CD4-positive, alpha-beta T cell treated with Interleukin-15 for 1 hour (primary cell): ENCODE results near the gene F2RL1.
"Not testable (repeated sequence)": the region's sequence is repeated elsewhere in the genome, so short reads cannot be mapped to it uniquely, and the experiment has no call there.

ENCODE experiments used
- DNase-seq: peaks from one replicate; pipeline ENCODE4 v3.0.0-alpha.2; 2020

The F2RL1 gene, protein sequence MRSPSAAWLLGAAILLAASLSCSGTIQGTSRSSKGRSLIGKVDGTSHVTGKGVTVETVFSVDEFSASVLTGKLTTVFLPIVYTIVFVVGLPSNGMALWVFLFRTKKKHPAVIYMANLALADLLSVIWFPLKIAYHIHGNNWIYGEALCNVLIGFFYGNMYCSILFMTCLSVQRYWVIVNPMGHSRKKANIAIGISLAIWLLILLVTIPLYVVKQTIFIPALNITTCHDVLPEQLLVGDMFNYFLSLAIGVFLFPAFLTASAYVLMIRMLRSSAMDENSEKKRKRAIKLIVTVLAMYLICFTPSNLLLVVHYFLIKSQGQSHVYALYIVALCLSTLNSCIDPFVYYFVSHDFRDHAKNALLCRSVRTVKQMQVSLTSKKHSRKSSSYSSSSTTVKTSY

GRCh38 chr5:76818844-76819831 is at the start of gene F2RL1:
F2RL1 (plus strand) TSS chr5:76819030; CDS start chr5:76819183, 153 bp downstream.
- DNase-seq = peak; percentile 19

GRCh38 chr5:76771041-76771440 is 47.8 kb upstream of the F2RL1 start:
- DNase-seq = not testable (repeated sequence)

- no peak for DNase-seq
Observed at GRCh38 chr5:76771705-76772405, 47.0 kb upstream of the F2RL1 start.

DNA sequence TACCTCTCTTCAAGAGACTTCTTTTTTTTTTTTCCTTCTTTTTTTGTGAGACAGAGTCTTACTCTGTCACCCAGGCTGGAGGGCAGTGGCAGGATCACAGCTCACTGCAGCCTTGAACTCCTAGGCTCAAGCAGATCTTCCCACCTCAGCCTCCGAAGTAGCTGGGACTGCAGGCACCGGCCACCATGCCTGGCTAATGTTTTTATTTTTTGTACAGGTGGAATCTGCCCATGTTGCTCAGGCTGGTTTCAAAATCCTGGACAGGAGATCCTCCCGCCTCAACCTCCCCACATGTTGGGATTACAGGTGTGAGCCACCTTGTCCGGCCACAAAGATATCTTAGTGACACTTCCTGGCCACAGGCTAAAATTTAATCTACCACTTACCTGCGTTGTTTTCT is 42.9 kb upstream of the F2RL1 start:
- DNase-seq = no peak

DNA sequence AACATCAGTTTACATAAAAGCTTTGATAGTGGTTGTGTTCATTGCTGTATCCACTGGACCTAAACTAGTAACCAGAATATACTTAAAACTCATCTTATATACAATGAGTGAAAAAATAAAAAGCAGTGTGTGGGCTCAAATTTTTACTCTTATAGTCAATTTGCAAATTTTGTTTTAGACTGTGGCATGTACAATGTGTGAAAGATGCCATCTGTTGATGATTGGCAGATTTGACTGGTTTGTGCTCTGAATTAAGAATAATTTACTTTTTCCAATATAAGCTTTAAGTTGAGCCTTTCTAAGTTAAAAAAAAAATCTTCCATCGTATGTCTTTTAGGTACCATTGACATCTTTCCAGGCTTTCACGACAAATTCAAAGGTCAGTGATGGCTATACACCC is 42.4 kb upstream of the F2RL1 start:
- no peak for DNase-seq

DNA sequence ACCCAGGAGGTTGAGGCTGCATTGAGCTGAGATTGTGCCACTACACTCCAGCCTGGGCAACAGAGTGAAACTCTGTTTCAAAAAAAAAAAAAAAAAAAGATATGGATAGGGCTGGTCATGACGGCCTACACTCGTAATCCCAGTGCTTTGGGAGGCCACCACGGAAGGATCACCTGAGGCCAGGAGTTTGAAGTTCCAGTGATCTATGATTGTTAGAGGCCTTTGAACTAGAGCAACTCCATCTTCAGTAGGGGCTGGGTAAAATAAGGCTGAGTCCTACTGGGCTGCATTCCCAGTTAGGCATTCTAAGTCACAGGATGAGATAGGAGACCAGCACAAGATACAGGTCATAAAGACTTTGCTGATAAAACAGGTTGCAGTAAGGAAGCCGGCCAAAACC is 38.2 kb upstream of the F2RL1 start:
- DNase-seq = not testable (repeated sequence)

GRCh38 chr5:76781775-76782174 is 37.1 kb upstream of the F2RL1 start:
- DNase-seq = no peak

- no peak for DNase-seq
Observed at GRCh38 chr5:76782444-76782843, 36.4 kb upstream of the F2RL1 start.

GRCh38 chr5:76787237-76787636 is 31.6 kb upstream of the F2RL1 start:
- DNase-seq = no peak

GRCh38 chr5:76788362-76788761 is 30.5 kb upstream of the F2RL1 start:
- DNase-seq = no peak

DNA sequence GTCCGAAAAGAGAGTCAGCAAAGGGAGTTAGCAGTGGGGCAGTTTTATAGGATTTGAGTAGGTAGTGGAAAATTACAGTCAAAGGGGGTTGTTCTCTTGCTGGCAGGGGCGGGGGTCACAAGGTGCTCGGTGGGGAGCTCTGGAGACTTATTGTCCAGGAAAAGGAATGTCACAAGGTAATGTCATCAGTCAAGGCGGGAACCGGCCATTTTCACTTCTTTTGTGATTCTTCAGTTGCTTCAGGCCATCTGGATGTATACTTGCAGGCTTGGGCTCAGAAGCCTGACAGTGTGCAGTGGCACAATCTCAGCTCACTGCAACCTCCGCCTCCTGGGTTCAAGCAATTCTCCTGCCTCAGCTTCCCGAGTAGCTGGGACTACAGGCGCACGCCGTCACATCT is 29.6 kb upstream of the F2RL1 start:
- not testable (repeated sequence) for DNase-seq

- no peak for DNase-seq
Observed at GRCh38 chr5:76789991-76790581, 28.7 kb upstream of the F2RL1 start.

DNA sequence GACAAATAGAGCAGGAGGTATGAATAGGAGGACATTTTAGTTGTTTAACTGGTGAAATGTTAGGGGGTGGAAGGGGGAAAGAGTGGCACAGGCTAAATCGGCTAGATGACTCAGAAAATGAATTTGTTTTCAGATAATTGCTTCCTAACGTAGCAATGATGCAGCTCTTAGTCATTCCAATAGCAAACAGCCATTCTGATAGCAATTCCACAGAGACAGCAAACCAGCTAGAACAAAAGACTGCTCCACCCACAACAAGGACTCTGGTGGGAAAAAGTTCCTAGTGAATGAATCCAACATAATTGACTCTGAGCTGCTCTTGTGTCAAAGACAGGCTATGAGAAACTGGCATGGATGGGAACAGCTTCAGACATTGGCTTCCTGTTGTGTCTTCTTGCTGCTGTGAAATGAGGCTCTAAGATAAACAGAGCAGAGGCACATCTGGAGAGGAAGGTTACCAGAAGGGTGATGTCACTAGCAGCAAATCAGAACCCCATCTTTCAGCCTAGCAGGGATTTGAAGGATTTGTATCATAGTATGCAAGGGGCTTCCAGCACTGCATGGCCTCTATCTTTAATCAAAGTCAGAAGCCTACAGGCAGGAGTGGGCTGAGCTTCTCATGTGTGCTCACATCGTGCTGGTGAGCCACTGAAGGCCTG is 28.1 kb upstream of the F2RL1 start:
- DNase-seq = no peak

GRCh38 chr5:76791461-76791860 is 27.4 kb upstream of the F2RL1 start:
- DNase-seq = no peak

DNA sequence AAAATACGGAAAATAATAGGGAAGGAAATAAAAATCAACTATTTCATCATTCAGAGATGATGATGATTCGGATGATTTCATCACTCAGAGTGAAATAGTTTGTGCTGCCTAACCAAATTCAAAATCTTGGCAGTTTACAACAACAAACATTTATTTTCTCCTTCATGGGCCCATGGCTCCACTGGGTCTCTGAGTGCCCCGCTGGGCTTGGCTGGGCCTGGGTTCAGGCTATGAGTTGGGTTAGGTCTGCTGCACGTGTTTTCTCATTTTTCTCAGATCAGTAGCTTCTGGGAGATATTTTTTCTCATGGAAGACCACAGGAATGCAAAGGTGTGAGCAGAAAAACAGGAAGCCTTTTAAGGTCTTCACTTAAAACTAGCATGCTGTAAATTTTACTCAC is 24.0 kb upstream of the F2RL1 start:
- no peak for DNase-seq

DNA sequence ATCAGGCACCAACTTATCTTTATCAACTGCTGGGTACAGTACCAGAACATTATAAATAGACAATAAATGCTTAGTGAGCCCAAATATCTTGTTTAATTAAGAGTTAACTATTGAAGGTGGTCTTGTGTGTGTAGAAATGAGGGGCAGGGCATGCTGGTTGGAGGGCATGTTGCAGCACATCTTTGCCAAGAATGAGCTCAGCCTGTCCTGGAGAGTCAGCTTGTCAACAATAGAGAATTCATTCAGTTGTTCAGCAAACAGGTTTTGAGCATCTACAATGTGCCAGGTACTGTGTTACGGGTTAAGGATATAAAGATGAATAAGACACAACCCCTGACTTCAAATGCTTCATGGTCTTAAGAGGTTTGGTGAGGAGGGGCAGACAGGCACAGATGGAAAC is 19.2 kb upstream of the F2RL1 start:
- no peak for DNase-seq

DNA sequence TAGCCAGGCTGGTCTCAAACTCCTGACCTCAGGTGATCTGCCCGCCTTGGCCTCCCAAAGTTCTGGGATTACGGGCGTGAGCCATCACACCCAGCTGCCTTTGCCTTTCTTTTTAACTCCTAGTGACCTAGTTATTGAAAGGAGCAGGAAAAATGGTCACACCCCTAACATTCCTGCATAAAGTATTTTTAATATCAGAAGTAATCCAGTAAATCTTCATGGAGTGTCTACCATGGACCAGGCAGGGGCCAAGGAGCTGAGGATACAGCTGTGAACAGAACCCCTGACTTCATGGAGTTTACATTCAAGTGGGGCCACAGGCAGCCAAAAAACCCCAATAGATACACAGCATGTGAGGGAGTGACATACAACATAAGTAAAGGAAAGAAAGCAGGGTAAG is 18.3 kb upstream of the F2RL1 start:
- no peak for DNase-seq

DNA sequence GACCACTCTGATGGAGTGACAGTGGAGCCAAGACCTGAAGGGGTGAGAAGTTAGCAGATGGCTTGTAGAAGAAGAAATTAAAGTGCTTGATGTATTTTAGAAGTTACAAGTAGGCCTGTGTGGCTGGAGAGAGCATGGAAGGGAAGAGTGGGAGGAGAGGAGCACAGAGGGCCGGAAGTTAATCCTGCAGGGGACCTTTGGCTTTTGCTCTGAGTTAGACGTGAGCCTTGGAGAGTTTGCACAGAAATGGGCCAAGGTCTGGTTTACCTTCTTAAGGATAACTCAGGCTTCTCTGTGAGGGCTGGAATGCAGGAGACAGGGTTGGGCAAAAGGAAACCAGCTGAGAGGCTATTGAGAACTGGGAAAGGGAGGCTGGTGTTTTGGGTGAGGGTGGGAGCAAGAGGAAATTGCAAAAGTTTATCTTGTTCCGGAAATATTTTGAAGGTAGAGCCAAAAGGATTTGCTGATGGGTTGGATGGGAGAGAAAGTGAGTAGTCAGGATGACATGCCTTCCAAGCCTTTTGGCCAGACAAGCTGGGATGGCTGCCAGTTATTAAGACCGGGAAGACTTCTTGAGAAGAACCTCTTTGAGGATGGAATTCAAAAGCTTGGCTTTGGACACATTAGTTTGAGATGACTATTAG is 17.5 kb upstream of the F2RL1 start:
- no peak for DNase-seq

DNA sequence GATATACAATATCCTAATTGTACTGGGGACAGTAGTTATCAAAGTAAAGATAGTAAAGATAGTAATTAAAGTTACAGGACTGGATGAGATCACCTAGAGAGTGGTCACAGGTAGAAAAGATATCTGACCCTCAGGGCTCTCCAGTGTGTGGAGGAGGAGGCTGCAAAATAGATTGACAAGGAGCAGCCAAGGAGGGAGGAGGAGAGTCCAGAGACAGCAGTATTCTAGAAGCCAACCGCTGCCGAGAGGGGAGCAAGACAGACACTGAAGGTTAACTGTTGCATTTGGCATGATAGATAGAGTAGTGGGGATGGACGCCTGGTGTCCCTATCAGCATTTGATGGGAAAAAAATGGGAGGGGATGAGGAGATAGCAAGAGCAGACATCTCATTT is 17.0 kb upstream of the F2RL1 start:
- DNase-seq = no peak

DNA sequence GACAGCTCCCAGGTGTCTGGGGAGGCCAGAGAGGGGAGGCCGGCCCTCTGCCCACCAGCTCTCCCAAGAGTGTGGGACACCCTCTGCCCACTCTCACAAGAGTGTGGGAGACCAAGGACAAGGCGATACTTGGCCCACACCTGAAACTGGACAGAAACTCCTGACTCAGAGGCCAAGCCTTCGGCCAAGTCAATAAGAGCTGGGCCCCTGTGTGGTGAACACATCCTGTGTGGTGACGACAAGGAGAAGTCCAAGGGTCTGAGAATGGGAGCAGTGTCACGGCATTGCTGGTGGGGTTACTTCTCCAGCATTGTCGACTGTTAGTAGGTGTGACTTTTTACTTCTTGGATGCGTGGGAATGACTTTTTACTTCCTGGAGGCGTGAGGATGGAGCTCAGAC is 14.6 kb upstream of the F2RL1 start:
- DNase-seq = no peak

GRCh38 chr5:76805821-76806505 is 12.9 kb upstream of the F2RL1 start:
- no peak for DNase-seq
